Transverse colon (tissue), 4 donors: ENCODE measurements around the gene ULK4.

ENCODE experiments used
- CTCF ChIP-seq, 5 experiments: fragments of 200-600 bp in 3 of 5; fragments of 450-650 bp in 2 of 5; sonication (generic) in 3 of 5; IDR thresholded peaks; 1 replicate in 2 of 5; 2 replicates in 3 of 5; pipeline ENCODE4 v1.5.1; 2016 to 2017; ENCODE audit warnings: antibody characterized with exemption in 5 of 5, inconsistent platforms in 3 of 5, mild to moderate bottlenecking in 2 of 5, moderate library complexity in 1 of 5
- POLR2AphosphoS5 ChIP-seq, 3 donors: sonication (generic); formaldehyde crosslinking; IDR thresholded peaks; one replicate each; pipeline ENCODE4 v1.6.1; 2016; ENCODE audit warnings: antibody characterized with exemption in 3 of 3

- TF ChIP-seq CTCF (IDR thresholded peaks at IDR 0.05), result no peak
- no peak for TF ChIP-seq POLR2AphosphoS5 (IDR thresholded peaks at IDR 0.05)
These were observed 754.5 kb downstream of the ULK4 start for GRCh38 chr3:41207355-41207754.
